ENCODE results near the gene NUS1.
"Not testable (repeated sequence)": the region's sequence is repeated elsewhere in the genome, so short reads cannot be mapped to it uniquely, and the experiment has no call there.

Gene NUS1

GRCh38 chr6:117721520-117721919, 46.3 kb downstream of the NUS1 start:
- DNase-seq: not testable (repeated sequence)

- DNase-seq: no peak
Observed at GRCh38 chr6:117728626-117729025, 53.4 kb downstream of the NUS1 start.

GRCh38 chr6:117729613-117730012, 54.3 kb downstream of the NUS1 start:
- no peak for DNase-seq

- DNase-seq: no peak
Observed at GRCh38 chr6:117733341-117733740, 58.1 kb downstream of the NUS1 start.

- no peak for DNase-seq
Observed at GRCh38 chr6:117739869-117740268, 64.6 kb downstream of the NUS1 start.

- no peak for DNase-seq
Observed at GRCh38 chr6:117740605-117741004, 65.3 kb downstream of the NUS1 start.

- DNase-seq: not testable (repeated sequence)
Observed at GRCh38 chr6:117750675-117751074, 75.4 kb downstream of the NUS1 start.
